GM18519 (cell line): ENCODE measurements around the gene HLF.

Experiments
- ATAC-seq: cut with Tn5 transposase; IDR thresholded peaks from one replicate; pipeline ENCODE4 v1.9.1; 2021; ENCODE audit warnings: mild to moderate bottlenecking, moderate library complexity; ENCODE audit not compliant: unreplicated experiment, low FRiP score

The HLF gene

DNA sequence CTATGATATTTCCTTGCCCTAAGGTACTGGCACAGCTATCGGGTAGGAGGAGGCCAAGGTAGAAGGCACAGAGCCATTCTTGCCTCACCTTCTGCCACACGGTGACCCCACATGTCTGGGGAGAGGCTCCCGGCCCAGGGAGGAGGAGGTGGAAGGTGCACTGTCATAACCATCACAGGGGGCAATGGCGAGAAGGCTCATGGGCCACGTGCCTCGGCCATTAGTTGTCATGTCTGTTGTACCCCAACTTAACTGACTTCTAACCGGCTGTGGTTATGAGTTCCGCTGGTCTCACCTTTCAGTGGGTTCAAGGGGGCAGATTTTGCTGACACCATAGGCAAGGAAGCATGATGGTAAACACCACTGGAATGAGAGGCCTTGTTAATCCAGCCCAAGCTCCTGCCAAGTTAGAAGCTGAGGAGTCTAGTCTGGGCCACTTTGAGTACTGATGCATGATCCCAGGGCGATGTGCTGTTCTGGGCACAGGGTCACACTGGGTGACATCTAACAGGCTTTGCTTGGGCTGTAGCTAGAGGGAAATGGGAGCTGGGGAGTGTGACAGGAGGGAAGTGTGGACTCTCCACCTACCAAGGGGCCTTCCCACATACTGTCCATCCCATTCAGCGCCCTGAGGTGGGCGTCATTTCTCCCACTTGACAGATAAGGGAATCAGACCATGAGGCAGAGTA lies 39.6 kb downstream of the HLF start:
- no peak for ATAC-seq

- ATAC-seq = no peak
Observed at GRCh38 chr17:55305321-55306087, 40.7 kb downstream of the HLF start.

GRCh38 chr17:55307879-55308278 lies 43.1 kb downstream of the HLF start:
- ATAC-seq = no peak

DNA sequence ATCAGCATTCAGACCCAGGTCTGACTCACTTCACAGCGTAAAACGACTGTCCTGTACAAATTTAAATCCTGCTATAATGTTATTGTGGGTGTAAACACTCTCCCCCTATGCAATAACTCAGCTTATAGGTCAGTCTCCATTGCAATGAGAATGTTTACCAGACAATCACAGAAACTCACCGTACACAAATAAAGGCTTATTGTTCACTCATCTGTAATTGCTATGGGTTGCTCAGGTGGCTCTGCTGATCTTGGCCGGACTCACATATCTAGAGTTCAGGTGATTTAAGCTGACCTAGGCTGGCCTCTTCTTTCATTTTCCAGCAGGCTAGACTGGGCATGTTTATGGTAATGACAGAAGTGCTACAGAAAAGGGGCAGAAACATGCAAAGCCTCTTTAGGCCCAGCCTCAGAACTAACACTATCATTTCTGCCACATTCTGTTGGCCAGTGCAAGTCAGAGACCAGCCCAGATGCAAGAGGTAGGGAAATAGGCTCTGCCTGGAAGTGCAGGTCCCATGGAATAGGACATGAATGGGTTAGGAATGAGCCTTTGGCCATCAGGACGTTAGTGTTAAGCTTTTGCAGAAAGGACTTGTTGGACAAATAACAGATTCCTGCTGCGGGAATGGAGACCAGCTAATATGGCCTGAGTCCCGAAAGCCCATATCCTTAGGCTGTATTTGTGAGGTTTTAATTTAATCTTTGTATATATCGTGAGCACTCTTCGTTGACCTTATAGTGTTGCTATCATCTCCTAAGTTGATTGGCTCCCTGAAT lies 44.0 kb downstream of the HLF start:
- ATAC-seq = no peak

GRCh38 chr17:55311767-55312375 lies 47.1 kb downstream of the HLF start:
- no peak for ATAC-seq

GRCh38 chr17:55312852-55313251 lies 48.1 kb downstream of the HLF start:
- ATAC-seq = no peak

- no peak for ATAC-seq
Observed at GRCh38 chr17:55314061-55314783, 49.5 kb downstream of the HLF start.

DNA sequence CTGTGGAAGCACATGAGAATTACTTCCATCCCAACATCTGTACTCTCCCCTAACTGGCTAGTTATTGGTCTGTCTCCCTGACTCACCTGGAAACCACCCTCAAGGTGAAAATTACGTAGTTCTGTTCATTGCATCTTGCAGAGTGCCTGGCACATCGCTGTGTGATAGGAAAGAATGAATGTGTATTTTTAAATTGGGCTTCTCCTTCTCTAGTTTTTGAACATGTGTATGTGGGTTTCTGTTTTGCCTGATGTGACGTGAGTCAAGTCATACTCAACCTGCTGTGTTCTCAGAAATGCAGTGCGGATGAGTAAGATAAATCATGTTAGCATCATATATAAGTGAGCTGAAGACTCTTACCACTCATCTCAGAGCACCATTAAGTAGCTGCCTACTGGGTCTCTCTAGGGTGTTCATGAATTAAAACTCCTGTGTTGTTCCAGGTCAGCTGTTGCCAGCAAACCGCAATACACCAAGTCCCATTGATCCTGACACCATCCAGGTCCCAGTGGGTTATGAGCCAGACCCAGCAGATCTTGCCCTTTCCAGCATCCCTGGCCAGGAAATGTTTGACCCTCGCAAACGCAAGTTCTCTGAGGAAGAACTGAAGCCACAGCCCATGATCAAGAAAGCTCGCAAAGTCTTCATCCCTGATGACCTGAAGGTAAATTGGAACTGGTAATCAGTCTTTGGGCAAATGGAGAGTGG lies 50.2 kb downstream of the HLF start:
- no peak for ATAC-seq

DNA sequence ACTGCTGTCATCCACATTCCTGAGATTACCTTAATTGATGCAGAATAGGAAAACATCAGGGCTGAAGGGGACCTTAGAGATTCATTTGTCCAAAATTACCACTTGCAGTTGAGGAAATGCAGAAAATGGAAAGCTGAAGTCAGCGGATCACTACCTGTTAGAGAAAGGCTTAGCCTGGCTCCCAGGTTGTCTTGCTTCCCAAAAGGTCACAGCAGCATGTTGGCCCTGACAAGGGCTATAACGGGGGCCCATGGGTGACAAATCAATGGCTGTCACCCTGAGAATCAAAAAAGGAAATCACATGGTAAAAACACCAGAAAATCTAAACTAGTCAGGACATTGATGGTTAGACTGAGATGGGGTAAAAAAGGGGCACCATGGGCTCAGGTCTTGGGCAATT lies 51.7 kb downstream of the HLF start:
- ATAC-seq = no peak

- no peak for ATAC-seq
Observed at GRCh38 chr17:55317284-55317683, 52.5 kb downstream of the HLF start.

DNA sequence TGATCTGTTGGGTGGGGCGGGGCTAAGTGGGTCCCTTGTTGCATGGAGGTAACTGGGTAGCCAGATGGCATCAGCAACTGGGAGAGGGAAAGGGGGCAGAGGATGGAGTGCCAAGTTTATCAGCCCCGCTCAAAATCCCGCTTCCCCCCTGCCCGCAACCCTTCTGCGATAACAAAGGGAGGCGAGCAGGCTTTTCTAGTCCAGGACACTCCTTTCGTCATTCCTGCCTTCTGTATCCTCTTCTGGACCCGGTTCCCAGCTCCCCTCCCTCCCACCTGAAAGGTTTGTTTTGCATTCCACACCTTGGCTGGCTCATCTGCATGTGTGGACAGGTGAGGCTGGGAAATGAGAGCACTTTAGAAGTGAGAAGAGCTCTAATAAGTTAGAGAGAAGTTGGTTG lies 53.3 kb downstream of the HLF start:
- ATAC-seq = no peak

GRCh38 chr17:55318715-55319487 lies 54.1 kb downstream of the HLF start:
- ATAC-seq = no peak

GRCh38 chr17:55319933-55320593 lies 55.3 kb downstream of the HLF start:
- ATAC-seq = no peak

- no peak for ATAC-seq
Observed at GRCh38 chr17:55320594-55321426, 56.0 kb downstream of the HLF start.

DNA sequence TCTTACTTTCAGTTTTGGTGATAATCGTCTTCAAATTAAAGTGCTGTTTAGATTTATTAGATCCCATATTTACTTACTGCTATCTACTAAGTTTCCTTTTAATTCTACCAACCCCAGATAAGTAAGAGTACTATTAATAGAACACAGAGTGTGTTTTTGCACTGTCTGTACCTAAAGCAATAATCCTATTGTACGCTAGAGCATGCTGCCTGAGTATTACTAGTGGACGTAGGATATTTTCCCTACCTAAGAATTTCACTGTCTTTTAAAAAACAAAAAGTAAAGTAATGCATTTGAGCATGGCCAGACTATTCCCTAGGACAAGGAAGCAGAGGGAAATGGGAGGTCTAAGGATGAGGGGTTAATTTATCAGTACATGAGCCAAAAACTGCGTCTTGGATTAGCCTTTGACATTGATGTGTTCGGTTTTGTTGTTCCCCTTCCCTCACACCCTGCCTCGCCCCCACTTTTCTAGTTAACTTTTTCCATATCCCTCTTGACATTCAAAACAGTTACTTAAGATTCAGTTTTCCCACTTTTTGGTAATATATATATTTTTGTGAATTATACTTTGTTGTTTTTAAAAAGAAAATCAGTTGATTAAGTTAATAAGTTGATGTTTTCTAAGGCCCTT lies 56.8 kb downstream of the HLF start:
- no peak for ATAC-seq

- ATAC-seq = no peak
Observed at GRCh38 chr17:55322453-55322985, 57.8 kb downstream of the HLF start.
